ENCODE results near the gene LHX2. TPM values are rescaled to one million over a fixed set of nuclear protein-coding genes. Genes with fewer than 3 reads are reported as not detected.

LHX2 gene
- not detected for total RNA-seq
- not detected for total RNA-seq (2013)

GRCh38 chr9:124011460-124012301 is at the start of gene LHX2:
Gene LHX2, plus strand, starts transcription at chr9:124011768. Its CDS starts 581 bp downstream, at chr9:124012349.
- H3K4me1 Mint-ChIP-seq, result peaks cover 6 to 21% of the 10 kb centered on the region in 2 donors
- Histone ChIP-seq H3K9me3 (ENCODE audit: control insufficient read depth, insufficient read depth, low read length) (no peaks in the 10 kb centered on the region), H3K4me1 (ENCODE audit: control insufficient read depth, insufficient read depth, low read length) (peaks cover 47% of the 10 kb centered on the region), H3K36me3 (ENCODE audit: control insufficient read depth, insufficient read depth, low read length) (no peaks in the 10 kb centered on the region), H3K4me3 (ENCODE audit: low read length) (no peak within 1 kb of the TSS), H3K27me3 (ENCODE audit: control insufficient read depth, insufficient read depth, low read length) (peaks cover 69% of the 10 kb centered on the region), H3K27ac (ENCODE audit: low read length) (no peak within 1 kb of the TSS)
- no peak for TF ChIP-seq CTCF (IDR thresholded peaks at IDR 0.05)
- H3K36me3 Mint-ChIP-seq, result no peaks in the 10 kb centered on the region
- H3K9me3 Mint-ChIP-seq, result no peaks in the 10 kb centered on the region
- no peak for DNase-seq
- 3% methylated on average over 95 of the region's 95 CpGs for WGBS (ENCODE audit: insufficient coverage)
- ATAC-seq, result peak in 1 of 3 donors; percentile 34
- H3K27me3 Mint-ChIP-seq (ENCODE audit: low read depth in 2 of 2), result peaks cover 61 to 67% of the 10 kb centered on the region in 2 donors
- intact Hi-C loops (cut with micrococcal nuclease), result no loop called here
- H3K4me3 Mint-ChIP-seq, result peak within 1 kb of the TSS; percentile 57
- H3K27ac Mint-ChIP-seq, result no peak within 1 kb of the TSS

GRCh38 chr9:123964761-123965160 is 46.8 kb upstream of the LHX2 start:
- H3K36me3 ChIP-seq (ENCODE audit: control insufficient read depth, insufficient read depth, low read length), result no peaks in the 10 kb centered on the region
- no peak for TF ChIP-seq CTCF (IDR thresholded peaks at IDR 0.05)
- 4% methylated on average over 12 of the region's 12 CpGs for WGBS (ENCODE audit: insufficient coverage)
- H3K4me1 Mint-ChIP-seq, result peaks cover 0 to 4% of the 10 kb centered on the region in 2 donors
- H3K4me1 ChIP-seq (ENCODE audit: control insufficient read depth, insufficient read depth, low read length), result no peaks in the 10 kb centered on the region
- H3K27me3 ChIP-seq (ENCODE audit: control insufficient read depth, insufficient read depth, low read length), result peaks cover 2% of the 10 kb centered on the region
- DNase-seq (no peak), ATAC-seq (no peak)
- H3K27me3 Mint-ChIP-seq (ENCODE audit: low read depth in 2 of 2), result peaks cover 18 to 41% of the 10 kb centered on the region in 2 donors
- H3K9me3 ChIP-seq (ENCODE audit: control insufficient read depth, insufficient read depth, low read length), result no peaks in the 10 kb centered on the region
- no peaks in the 10 kb centered on the region for H3K9me3 Mint-ChIP-seq
- no peaks in the 10 kb centered on the region for H3K36me3 Mint-ChIP-seq
- H3K27ac Mint-ChIP-seq, result no peak overlapping the region
- H3K27ac ChIP-seq (ENCODE audit: low read length), result no peak overlapping the region
- intact Hi-C loops (cut with micrococcal nuclease), result no loop called here
- no peak overlapping the region for H3K4me3 ChIP-seq (ENCODE audit: low read length)
- no peak overlapping the region for H3K4me3 Mint-ChIP-seq

GRCh38 chr9:123965801-123966686 is 45.5 kb upstream of the LHX2 start:
- H3K27me3 Mint-ChIP-seq (ENCODE audit: low read depth in 2 of 2), result peaks cover 18 to 35% of the 10 kb centered on the region in 2 donors
- intact Hi-C loops (cut with micrococcal nuclease), result no loop called here

More at GRCh38 chr9:123965801-123966686, 45.5 kb upstream of the LHX2 start:
- no peak for TF ChIP-seq CTCF (IDR thresholded peaks at IDR 0.05)
- Histone ChIP-seq H3K27me3 (ENCODE audit: control insufficient read depth, insufficient read depth, low read length) (peaks cover 2% of the 10 kb centered on the region), H3K4me3 (ENCODE audit: low read length) (no peak overlapping the region), H3K36me3 (ENCODE audit: control insufficient read depth, insufficient read depth, low read length) (no peaks in the 10 kb centered on the region), H3K27ac (ENCODE audit: low read length) (no peak overlapping the region), H3K9me3 (ENCODE audit: control insufficient read depth, insufficient read depth, low read length) (no peaks in the 10 kb centered on the region), H3K4me1 (ENCODE audit: control insufficient read depth, insufficient read depth, low read length) (no peaks in the 10 kb centered on the region)
- WGBS (ENCODE audit: insufficient coverage), result 60% methylated on average over 8 of the region's 8 CpGs
- ATAC-seq, result no peak
- no peak for DNase-seq
- Mint-ChIP-seq H3K36me3 (no peaks in the 10 kb centered on the region), H3K4me3 (no peak overlapping the region), H3K27ac (no peak overlapping the region), H3K9me3 (no peaks in the 10 kb centered on the region), H3K4me1 (peaks cover 0 to 4% of the 10 kb centered on the region in 2 donors)
